ENCODE measurements around the gene MEGF9.

The MEGF9 gene

DNA sequence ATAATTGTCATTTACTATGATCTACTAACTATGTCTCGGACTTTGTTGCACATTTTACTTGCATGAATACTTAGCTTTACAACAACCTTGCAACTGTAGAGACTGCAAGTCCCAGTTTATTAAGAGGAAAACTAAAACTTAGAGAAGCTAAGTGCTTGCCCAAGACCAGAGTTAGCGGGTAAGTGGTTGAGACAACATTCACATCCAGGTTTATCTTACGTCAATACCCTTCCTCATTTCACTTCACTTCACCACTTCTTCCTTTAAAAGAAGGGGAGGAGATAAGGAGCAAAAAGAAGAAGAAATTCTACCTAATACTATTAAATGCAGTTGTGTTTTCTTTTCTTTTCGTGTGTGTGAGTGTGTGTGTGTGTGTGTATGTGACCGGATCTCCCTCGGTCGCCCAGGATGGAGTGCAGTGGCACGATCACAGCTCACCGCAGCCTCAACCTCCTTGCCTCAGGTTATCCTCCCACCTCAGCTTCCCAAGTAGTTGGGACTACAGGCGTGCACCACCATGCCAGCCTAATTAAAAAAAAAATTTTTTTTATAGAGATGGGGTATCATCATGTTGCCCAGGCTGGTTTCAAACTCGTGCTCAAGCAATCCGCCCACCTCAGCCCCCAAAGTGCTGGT is 37.4 kb downstream of the MEGF9 start:
- TF ChIP-seq, protein P1, sequence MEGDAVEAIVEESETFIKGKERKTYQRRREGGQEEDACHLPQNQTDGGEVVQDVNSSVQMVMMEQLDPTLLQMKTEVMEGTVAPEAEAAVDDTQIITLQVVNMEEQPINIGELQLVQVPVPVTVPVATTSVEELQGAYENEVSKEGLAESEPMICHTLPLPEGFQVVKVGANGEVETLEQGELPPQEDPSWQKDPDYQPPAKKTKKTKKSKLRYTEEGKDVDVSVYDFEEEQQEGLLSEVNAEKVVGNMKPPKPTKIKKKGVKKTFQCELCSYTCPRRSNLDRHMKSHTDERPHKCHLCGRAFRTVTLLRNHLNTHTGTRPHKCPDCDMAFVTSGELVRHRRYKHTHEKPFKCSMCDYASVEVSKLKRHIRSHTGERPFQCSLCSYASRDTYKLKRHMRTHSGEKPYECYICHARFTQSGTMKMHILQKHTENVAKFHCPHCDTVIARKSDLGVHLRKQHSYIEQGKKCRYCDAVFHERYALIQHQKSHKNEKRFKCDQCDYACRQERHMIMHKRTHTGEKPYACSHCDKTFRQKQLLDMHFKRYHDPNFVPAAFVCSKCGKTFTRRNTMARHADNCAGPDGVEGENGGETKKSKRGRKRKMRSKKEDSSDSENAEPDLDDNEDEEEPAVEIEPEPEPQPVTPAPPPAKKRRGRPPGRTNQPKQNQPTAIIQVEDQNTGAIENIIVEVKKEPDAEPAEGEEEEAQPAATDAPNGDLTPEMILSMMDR (IDR thresholded peaks at IDR 0.05; ENCODE audit: low read depth, low read length, missing control alignments), result no peak
- no peak overlapping the region for H3K4me3 ChIP-seq (ENCODE audit: low read depth, low read length)
- in situ Hi-C loops (cut with HindIII; ENCODE audit: low sequenced_read_pairs), result no loop called here
- no peak for DNase-seq (ENCODE audit: low read depth)

DNA sequence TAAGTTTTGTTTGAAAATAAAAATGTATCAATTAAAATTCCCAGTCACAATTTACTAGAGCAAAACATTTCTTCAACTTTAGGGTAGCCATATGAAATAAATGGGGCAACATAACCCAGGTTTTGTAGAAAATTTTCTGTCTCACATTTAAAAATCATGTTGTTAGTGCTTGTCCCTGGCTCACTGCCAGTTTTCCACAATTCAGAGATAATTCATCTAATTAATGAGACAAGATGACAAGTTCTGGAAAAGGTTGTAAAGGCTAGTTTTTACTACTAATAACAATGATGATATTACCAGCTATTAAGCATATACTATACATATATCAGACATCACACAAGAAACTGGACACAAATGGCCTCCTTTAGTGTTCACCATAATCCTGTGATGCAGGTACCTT is 45.9 kb downstream of the MEGF9 start:
- no peak overlapping the region for H3K4me3 ChIP-seq (ENCODE audit: low read depth, low read length)
- TF ChIP-seq, protein P1 (IDR thresholded peaks at IDR 0.05; ENCODE audit: low read depth, low read length, missing control alignments), result no peak
- no peak for DNase-seq (ENCODE audit: low read depth)
- in situ Hi-C loops (cut with HindIII; ENCODE audit: low sequenced_read_pairs), result no loop called here

DNA sequence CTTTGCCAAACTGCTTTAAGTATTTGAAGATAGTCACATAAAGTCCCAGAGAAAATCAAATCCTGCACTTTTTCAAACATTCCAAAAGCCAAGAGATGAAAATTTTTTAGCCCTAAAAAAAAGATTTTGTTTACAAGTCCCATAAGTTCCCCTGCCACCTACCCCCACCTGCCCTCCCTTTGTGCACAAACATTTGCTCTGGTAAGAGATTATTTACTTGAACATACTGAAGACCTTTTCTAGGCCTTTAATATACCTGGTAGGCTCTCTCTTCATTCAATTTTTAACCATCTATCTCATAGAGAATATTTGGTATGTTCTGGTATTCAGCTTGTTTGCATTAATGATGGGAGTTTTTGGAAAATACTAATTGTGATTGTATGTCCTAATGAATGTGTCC is 50.3 kb downstream of the MEGF9 start:
- no peak for DNase-seq (ENCODE audit: low read depth)
- in situ Hi-C loops (cut with HindIII; ENCODE audit: low sequenced_read_pairs), result no loop called here
- TF ChIP-seq, protein P1 (IDR thresholded peaks at IDR 0.05; ENCODE audit: low read depth, low read length, missing control alignments), result no peak
- H3K4me3 ChIP-seq (ENCODE audit: low read depth, low read length), result no peak overlapping the region

DNA sequence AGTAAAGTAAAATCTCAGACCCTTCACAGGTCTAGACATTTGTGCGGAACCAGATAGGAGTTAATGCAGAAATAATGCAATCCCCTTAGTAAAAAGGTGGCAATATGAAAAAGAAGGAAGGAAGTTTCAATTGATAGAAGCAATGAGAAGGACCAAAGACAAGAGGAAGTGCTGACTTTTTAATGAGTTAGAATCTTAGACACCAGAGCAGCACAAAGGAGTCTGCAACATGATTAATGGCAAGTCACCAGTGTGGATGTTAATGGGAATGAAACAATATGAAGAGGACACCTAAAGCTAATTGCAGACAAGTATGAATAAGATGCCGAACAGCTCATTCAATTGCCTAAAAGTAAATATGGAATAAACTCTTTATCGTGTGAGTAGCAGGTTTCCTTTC is 50.9 kb downstream of the MEGF9 start:
- in situ Hi-C loops (cut with HindIII; ENCODE audit: low sequenced_read_pairs), result no loop called here
- TF ChIP-seq, protein P1 (IDR thresholded peaks at IDR 0.05; ENCODE audit: low read depth, low read length, missing control alignments), result no peak
- H3K4me3 ChIP-seq (ENCODE audit: low read depth, low read length), result no peak overlapping the region
- DNase-seq (ENCODE audit: low read depth), result no peak

DNA sequence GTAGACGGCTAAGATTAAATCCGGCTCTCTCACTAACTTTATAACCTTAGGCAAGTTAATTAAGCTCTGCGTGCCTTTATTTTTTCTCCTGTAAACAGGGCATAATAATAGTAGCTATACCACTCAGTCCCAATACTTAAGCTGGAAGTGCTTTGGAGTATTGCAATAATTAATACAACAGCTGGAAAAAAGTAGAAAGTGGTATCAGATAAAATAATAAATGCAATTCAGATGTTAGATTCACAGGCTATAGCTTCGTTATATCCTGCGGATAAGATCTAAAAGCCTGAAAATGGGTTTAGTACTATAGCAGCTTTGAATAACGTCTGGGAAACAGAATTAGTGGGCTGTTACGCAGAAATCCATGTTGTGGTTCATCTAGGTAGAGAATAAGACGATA is 51.8 kb downstream of the MEGF9 start:
- in situ Hi-C loops (cut with HindIII; ENCODE audit: low sequenced_read_pairs), result no loop called here
- TF ChIP-seq, protein P1 (IDR thresholded peaks at IDR 0.05; ENCODE audit: low read depth, low read length, missing control alignments), result no peak
- no peak overlapping the region for H3K4me3 ChIP-seq (ENCODE audit: low read depth, low read length)
- DNase-seq (ENCODE audit: low read depth), result no peak

DNA sequence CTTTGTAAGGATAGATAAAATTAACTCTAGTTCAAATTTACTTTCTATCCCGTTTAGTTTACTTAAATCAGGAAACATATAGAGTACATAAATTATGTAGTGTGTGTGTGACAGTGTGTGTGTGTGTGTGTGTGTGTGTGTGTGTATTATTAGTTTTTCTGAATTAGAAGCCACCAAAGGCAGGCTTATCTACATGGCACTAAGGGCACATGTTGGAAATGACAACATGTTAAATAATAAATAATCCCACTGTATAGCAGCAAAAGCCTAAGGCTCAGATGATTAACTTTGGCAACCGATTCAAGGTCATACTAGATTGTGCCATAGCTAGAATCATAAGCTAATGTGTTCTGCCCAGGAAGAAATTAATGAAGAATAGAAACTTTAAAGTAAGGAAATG is 54.6 kb downstream of the MEGF9 start:
- H3K4me3 ChIP-seq (ENCODE audit: low read depth, low read length), result no peak overlapping the region
- no peak for DNase-seq (ENCODE audit: low read depth)
- TF ChIP-seq, protein P1 (IDR thresholded peaks at IDR 0.05; ENCODE audit: low read depth, low read length, missing control alignments), result no peak
- in situ Hi-C loops (cut with HindIII; ENCODE audit: low sequenced_read_pairs), result no loop called here

All from astrocyte of the cerebellum (primary cell).